Measurements from ENCODE around the gene LYPD6B. TPM values are rescaled to one million over a fixed set of nuclear protein-coding genes. Genes with fewer than 3 reads are reported as not detected.

Gene LYPD6B
- total and polyA plus RNA-seq, 9 donors: 0.17 to 17.0 (median 1.2) TPM; not detected in 2

DNA sequence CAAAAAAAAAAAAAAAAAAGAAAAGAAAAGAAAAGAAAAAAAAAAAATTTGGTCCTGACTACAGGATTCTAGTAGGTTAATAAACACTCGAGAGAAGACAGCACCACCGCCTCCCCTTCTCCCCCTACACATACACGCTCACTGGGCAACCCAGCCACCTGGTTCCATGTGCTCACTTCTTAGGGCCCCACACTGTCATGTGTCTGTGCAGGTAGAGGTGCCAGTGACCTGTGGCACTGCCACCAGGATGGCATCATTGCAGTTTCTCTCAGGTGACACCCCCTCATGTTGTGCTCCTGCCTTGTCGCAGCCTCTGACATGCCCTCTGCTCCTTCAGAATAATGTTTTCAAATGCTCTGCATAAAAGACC, 39.7 kb upstream of the LYPD6B start:
- WGBS, 3 donors: 93 to 97% (median 94%) methylated on average over 4 of the region's 4 CpGs

DNA sequence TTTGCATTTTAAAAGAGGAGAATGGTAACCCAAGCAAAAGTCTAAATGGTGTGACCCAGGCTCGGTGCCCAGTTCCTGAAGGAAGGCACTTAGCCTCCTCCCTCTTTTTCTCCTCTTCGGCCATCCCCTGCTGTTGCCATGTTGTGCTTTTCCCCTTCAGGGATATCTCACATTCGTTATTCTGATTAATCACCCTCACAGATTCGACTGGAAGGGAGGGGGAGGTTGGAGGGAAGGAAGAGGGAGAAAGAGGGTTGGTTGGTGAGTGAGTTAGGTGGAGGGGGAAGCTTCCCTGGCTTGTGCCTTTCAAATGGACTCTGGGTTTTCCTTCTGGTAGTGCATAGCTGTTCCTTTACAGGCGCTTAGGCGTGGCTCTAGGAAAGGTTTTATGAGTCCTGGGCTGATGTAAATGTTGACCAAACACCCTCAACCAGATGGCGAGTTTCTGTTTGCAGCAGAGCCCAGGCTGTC, 39.0 kb upstream of the LYPD6B start:
- no peak for DNase-seq
- 51% methylated on average over 7 of the region's 7 CpGs for WGBS, 3 donors
- no peaks in the 10 kb centered on the region for H3K36me3 ChIP-seq
- H3K4me1 ChIP-seq (ENCODE audit: insufficient read depth): no peaks in the 10 kb centered on the region
- no peak overlapping the region for H3K4me3 ChIP-seq
- intact Hi-C loops (cut with DNase I): no loop called here
- H3K27me3 ChIP-seq: no peaks in the 10 kb centered on the region
- no peak for TF ChIP-seq EP300 (IDR thresholded peaks at IDR 0.05)
- TF ChIP-seq, protein P1, sequence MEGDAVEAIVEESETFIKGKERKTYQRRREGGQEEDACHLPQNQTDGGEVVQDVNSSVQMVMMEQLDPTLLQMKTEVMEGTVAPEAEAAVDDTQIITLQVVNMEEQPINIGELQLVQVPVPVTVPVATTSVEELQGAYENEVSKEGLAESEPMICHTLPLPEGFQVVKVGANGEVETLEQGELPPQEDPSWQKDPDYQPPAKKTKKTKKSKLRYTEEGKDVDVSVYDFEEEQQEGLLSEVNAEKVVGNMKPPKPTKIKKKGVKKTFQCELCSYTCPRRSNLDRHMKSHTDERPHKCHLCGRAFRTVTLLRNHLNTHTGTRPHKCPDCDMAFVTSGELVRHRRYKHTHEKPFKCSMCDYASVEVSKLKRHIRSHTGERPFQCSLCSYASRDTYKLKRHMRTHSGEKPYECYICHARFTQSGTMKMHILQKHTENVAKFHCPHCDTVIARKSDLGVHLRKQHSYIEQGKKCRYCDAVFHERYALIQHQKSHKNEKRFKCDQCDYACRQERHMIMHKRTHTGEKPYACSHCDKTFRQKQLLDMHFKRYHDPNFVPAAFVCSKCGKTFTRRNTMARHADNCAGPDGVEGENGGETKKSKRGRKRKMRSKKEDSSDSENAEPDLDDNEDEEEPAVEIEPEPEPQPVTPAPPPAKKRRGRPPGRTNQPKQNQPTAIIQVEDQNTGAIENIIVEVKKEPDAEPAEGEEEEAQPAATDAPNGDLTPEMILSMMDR (IDR thresholded peaks at IDR 0.05): no peak
- no peak for TF ChIP-seq POLR2A (IDR thresholded peaks at IDR 0.05)
- H3K27ac ChIP-seq: no peak overlapping the region
- no peaks in the 10 kb centered on the region for H3K9me3 ChIP-seq

More for the DNA sequence above, 39.7 kb upstream of the LYPD6B start:
- Histone ChIP-seq H3K27ac (no peak overlapping the region), H3K9me3 (no peaks in the 10 kb centered on the region), H3K27me3 (no peaks in the 10 kb centered on the region), H3K4me1 (ENCODE audit: insufficient read depth) (no peaks in the 10 kb centered on the region), H3K4me3 (no peak overlapping the region), H3K36me3 (no peaks in the 10 kb centered on the region)
- intact Hi-C loops (cut with DNase I): no loop called here
- TF ChIP-seq, protein P1 (IDR thresholded peaks at IDR 0.05): no peak
- TF ChIP-seq POLR2A (IDR thresholded peaks at IDR 0.05): no peak
- no peak for TF ChIP-seq EP300 (IDR thresholded peaks at IDR 0.05)
- no peak for DNase-seq

DNA sequence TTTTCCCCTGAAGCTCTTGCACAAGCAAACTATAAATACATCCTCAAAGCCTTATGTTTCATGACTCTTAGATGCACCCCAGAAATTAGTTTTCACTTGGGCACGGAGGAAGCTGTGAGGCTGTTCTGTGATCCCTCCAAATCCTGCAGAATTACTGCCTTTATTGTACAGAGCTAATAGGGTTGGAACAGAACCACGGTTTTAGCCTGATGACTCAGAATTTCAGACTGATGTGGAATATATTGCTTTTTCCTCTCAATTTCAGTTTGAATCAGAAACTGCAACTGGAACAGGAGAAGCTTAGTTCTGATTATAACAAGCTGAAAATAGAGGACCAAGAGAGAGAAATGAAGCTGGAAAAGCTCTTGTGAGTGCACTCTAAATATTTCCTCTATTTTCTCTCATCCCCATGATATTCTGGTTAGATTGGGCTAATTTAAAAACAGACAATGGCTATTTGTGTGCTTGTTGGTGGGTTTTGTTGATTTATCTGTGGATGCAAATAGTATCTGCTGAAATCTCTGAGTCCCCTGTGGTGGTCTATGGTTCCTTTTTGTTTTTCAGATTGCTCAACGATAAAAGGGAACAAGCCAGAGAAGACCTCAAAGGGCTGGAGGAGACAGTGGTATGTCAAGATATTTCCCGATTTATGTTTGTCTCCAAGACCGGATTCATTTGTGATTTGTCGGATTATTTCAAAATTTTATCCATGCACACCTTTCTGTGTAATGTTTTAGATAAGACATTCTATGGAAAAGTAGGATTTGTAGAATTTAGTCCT, 38.2 kb upstream of the LYPD6B start:
- no peaks in the 10 kb centered on the region for H3K27me3 ChIP-seq
- WGBS, 3 donors: 61 to 67% (median 67%) methylated on average over 6 of the region's 6 CpGs
- no peak for DNase-seq
- H3K4me3 ChIP-seq: no peak overlapping the region
- intact Hi-C loops (cut with DNase I): no loop called here
- H3K36me3 ChIP-seq: no peaks in the 10 kb centered on the region
- H3K4me1 ChIP-seq (ENCODE audit: insufficient read depth): no peaks in the 10 kb centered on the region
- no peak overlapping the region for H3K27ac ChIP-seq
- H3K9me3 ChIP-seq: no peaks in the 10 kb centered on the region
- no peak for TF ChIP-seq POLR2A (IDR thresholded peaks at IDR 0.05)
- TF ChIP-seq EP300 (IDR thresholded peaks at IDR 0.05): no peak
- TF ChIP-seq, protein P1 (IDR thresholded peaks at IDR 0.05): no peak

DNA sequence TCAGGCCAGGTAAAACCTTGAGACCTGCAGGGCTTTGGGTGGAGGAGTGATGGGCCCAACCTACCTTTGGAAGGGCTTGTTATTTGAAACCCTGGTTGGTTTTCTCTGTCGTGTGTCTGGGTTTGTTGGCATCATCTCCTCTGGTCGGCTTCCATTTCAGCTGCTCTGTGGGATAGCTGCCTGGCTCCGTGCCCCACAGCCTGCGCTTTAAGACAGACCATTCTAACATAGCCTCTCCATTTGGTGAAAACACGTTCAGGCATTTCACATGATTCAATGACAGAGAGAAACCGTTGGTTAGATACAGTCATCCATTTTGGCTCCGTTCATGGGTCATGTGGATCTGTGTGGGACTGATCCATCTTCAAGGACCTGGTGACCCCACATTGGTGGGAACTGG, 37.0 kb upstream of the LYPD6B start:
- Histone ChIP-seq H3K27ac (no peak overlapping the region), H3K36me3 (no peaks in the 10 kb centered on the region), H3K4me1 (ENCODE audit: insufficient read depth) (no peaks in the 10 kb centered on the region), H3K9me3 (no peaks in the 10 kb centered on the region), H3K4me3 (no peak overlapping the region), H3K27me3 (no peaks in the 10 kb centered on the region)
- TF ChIP-seq, protein P1 (IDR thresholded peaks at IDR 0.05): no peak
- TF ChIP-seq POLR2A (IDR thresholded peaks at IDR 0.05): no peak
- TF ChIP-seq EP300 (IDR thresholded peaks at IDR 0.05): no peak
- no peak for DNase-seq
- 83 to 85% (median 84%) methylated on average over 7 of the region's 7 CpGs for WGBS, 3 donors
- intact Hi-C loops (cut with DNase I): no loop called here

Measured in ovary (tissue), 9 donors.